Measurements from ENCODE around the gene USP20.
A peak's percentile ranks its signal among the peaks of the same experiment; 100 is the strongest.

The USP20 gene

DNA sequence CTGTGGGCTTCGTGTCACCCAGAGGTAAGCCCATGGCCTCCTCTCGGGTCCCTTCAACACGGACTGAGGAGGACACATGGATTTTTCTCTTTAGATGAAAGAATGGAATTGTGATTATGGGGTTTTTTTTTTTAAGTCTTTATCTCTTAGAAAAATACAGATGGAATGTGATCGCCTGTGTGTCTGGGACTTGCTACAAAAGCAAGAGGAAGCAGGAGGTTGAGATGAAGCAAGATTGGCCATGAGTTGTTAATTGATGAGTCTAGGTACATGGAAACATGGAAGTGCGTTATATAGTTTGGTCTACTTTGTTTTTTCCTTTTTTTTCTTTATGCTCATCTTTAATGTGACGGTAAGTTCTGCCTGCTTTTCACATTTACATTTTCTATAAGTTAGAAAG, 14.6 kb downstream of the USP20 start:
- H3K4me1 ChIP-seq (ENCODE audit: control extremely low read depth in 1 of 4, control insufficient read depth in 4 of 4, insufficient read depth in 4 of 4, low read length in 3 of 4): peaks cover 4 to 20% (median 9%) of the 10 kb centered on the region in 4 experiments
- DNase-seq: no peak
- ChIA-PET POLR2A (no interaction called here), CTCF (interaction anchor here (3.8 kb wide), 1 partner anchor 29 kb away, joined by 12 read pairs; no protein-coding TSS in a partner anchor)
- no peaks in the 10 kb centered on the region for H3K9me3 ChIP-seq (ENCODE audit: control extremely low read depth in 1 of 5, control insufficient read depth in 4 of 5, insufficient read depth in 2 of 5, low read depth in 1 of 5, low read length in 4 of 5)
- H3K4me3 ChIP-seq (ENCODE audit: control insufficient read depth in 1 of 7, extremely low read depth in 1 of 7, insufficient read depth in 4 of 7, low read depth in 2 of 7, low read length in 6 of 7): no peak overlapping the region
- no peak overlapping the region for H3K27ac ChIP-seq (ENCODE audit: insufficient read depth in 1 of 2, low read depth in 1 of 2, low read length in 2 of 2, poor library complexity in 1 of 2, severe bottlenecking in 2 of 2)
- WGBS (ENCODE audit: insufficient coverage): no CpG with 5 or more reads among the region's 6 CpGs
- H3K36me3 ChIP-seq (ENCODE audit: control insufficient read depth in 4 of 4, insufficient read depth in 4 of 4, low read length in 3 of 4): peaks cover 18 to 55% (median 44%) of the 10 kb centered on the region in 4 experiments
- H3K27me3 ChIP-seq (replicated peaks in 2 of 5; ENCODE audit: control insufficient read depth in 4 of 5, insufficient read depth in 5 of 5, low read length in 4 of 5): no peaks in the 10 kb centered on the region

DNA sequence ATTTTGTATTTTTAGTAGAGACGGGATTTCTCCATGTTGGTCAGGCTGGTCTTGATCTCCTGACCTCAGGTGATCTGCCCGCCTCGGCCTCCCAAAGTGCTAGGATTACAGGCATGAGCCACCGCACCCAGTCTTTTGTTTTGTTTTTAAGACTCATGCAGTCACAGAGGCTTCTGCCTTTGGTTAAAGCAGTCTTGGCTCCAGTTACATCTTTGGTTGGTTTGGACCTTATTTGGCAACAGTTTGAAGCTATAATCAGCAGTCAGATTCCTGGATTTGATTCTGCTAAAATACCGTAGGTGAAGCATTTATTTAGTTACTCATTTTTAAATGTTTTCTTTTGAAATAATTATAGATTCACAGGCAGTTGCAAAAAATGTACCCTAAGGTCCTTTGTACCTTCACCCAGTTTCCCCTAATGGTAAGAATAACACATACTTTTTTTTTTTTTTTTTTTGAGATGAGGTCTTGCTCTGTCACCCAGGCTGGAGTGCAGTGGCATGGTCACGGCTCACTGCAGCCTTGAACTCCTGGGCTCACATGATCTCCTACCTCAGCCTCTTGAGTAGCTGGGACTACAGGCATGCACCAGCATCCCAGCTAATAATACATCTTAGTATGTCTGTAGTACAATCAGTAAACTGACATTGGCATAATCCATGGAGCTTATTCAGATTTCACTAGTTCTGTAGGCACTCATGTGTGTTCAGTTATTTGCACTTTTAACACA, 15.7 kb downstream of the USP20 start:
- CTCF ChIA-PET: interaction anchor here (0.9 to 3.8 kb wide), 4 partner anchors 9 to 28 kb away, joined by 5 to 12 read pairs (median 7); no protein-coding TSS in a partner anchor
- H3K36me3 ChIP-seq (ENCODE audit: control insufficient read depth in 4 of 4, insufficient read depth in 4 of 4, low read length in 3 of 4): peaks cover 21 to 64% (median 51%) of the 10 kb centered on the region in 4 experiments

DNA sequence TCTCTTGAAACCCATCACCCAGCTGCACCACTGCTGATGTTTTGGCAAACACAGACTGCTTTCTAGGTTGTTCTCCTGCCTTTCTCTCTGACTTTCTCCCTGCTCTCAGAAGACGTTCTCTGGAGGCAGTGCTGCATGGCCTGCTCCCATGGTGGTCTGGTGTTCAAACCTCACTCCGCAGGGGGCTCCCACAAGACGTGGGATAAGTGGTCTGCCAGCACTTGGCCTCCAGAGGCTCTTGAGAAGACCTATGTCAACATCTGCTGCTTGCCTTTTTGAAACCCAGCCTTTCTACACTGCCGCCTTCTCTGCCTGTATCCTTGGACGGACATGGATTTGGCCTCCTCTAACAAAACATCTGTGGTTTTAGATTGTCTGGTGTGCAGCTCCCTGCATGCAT, 16.6 kb downstream of the USP20 start:
- no peak overlapping the region for H3K4me3 ChIP-seq (ENCODE audit: control insufficient read depth in 1 of 7, extremely low read depth in 1 of 7, insufficient read depth in 4 of 7, low read depth in 2 of 7, low read length in 6 of 7)
- WGBS (ENCODE audit: insufficient coverage): 81% methylated on average over 5 of the region's 5 CpGs
- H3K36me3 ChIP-seq (ENCODE audit: control insufficient read depth in 4 of 4, insufficient read depth in 4 of 4, low read length in 3 of 4): peaks cover 21 to 73% (median 54%) of the 10 kb centered on the region in 4 experiments
- H3K9me3 ChIP-seq (ENCODE audit: control extremely low read depth in 1 of 5, control insufficient read depth in 4 of 5, insufficient read depth in 2 of 5, low read depth in 1 of 5, low read length in 4 of 5): no peaks in the 10 kb centered on the region
- ChIA-PET CTCF (interaction anchor here (0.9 to 3.8 kb wide), 4 partner anchors 8 to 27 kb away, joined by 5 to 12 read pairs (median 7); no protein-coding TSS in a partner anchor), POLR2A (no interaction called here)
- DNase-seq: no peak
- H3K4me1 ChIP-seq (ENCODE audit: control extremely low read depth in 1 of 4, control insufficient read depth in 4 of 4, insufficient read depth in 4 of 4, low read length in 3 of 4): peaks cover 0 to 13% (median 4%) of the 10 kb centered on the region in 4 experiments
- no peak overlapping the region for H3K27ac ChIP-seq (ENCODE audit: insufficient read depth in 1 of 2, low read depth in 1 of 2, low read length in 2 of 2, poor library complexity in 1 of 2, severe bottlenecking in 2 of 2)
- H3K27me3 ChIP-seq (replicated peaks in 2 of 5; ENCODE audit: control insufficient read depth in 4 of 5, insufficient read depth in 5 of 5, low read length in 4 of 5): no peaks in the 10 kb centered on the region

More for the DNA sequence above, 15.7 kb downstream of the USP20 start:
- POLR2A ChIA-PET: no interaction called here
- no peak for DNase-seq
- Histone ChIP-seq H3K4me1 (ENCODE audit: control extremely low read depth in 1 of 4, control insufficient read depth in 4 of 4, insufficient read depth in 4 of 4, low read length in 3 of 4) (peaks cover 0 to 16% (median 3%) of the 10 kb centered on the region in 4 experiments), H3K27ac (ENCODE audit: insufficient read depth in 1 of 2, low read depth in 1 of 2, low read length in 2 of 2, poor library complexity in 1 of 2, severe bottlenecking in 2 of 2) (no peak overlapping the region), H3K4me3 (ENCODE audit: control insufficient read depth in 1 of 7, extremely low read depth in 1 of 7, insufficient read depth in 4 of 7, low read depth in 2 of 7, low read length in 6 of 7) (no peak overlapping the region), H3K9me3 (ENCODE audit: control extremely low read depth in 1 of 5, control insufficient read depth in 4 of 5, insufficient read depth in 2 of 5, low read depth in 1 of 5, low read length in 4 of 5) (no peaks in the 10 kb centered on the region), H3K27me3 (replicated peaks in 2 of 5; ENCODE audit: control insufficient read depth in 4 of 5, insufficient read depth in 5 of 5, low read length in 4 of 5) (no peaks in the 10 kb centered on the region)
- 88% methylated on average over 4 of the region's 6 CpGs for WGBS (ENCODE audit: insufficient coverage)

DNA sequence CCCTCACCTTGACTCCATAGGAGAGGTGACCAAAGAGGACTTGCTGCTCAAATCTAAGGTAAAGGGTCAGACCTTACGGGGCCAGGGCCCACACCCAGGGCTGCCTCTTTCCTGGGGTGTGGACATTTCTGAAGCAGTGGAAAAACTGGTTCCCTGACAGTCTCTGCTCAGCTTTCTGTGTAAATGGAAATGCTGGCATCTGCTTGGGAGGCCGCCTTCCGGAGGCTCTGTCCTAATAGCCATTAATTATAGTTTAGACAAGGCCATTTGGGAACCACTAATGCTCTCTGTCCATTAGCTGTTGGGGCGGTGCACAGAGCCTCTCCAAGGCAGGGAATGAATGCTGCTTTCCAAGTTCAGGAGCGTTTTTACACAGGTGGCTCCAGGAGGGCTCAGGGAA, 17.3 kb downstream of the USP20 start:
- ChIA-PET POLR2A (no interaction called here), CTCF (interaction anchor here (0.5 to 1.8 kb wide), 2 partner anchors 14 to 849 kb away, joined by 3 to 9 read pairs; no protein-coding TSS in a partner anchor)
- DNase-seq: no peak
- H3K27me3 ChIP-seq (replicated peaks in 2 of 5; ENCODE audit: control insufficient read depth in 4 of 5, insufficient read depth in 5 of 5, low read length in 4 of 5): no peaks in the 10 kb centered on the region
- peaks cover 0 to 10% (median 2%) of the 10 kb centered on the region in 4 experiments for H3K4me1 ChIP-seq (ENCODE audit: control extremely low read depth in 1 of 4, control insufficient read depth in 4 of 4, insufficient read depth in 4 of 4, low read length in 3 of 4)
- peaks cover 23 to 77% (median 60%) of the 10 kb centered on the region in 4 experiments for H3K36me3 ChIP-seq (ENCODE audit: control insufficient read depth in 4 of 4, insufficient read depth in 4 of 4, low read length in 3 of 4)
- H3K4me3 ChIP-seq (ENCODE audit: control insufficient read depth in 1 of 7, extremely low read depth in 1 of 7, insufficient read depth in 4 of 7, low read depth in 2 of 7, low read length in 6 of 7): no peak overlapping the region
- WGBS (ENCODE audit: insufficient coverage): 100% methylated on average over 5 of the region's 5 CpGs
- no peak overlapping the region for H3K27ac ChIP-seq (ENCODE audit: insufficient read depth in 1 of 2, low read depth in 1 of 2, low read length in 2 of 2, poor library complexity in 1 of 2, severe bottlenecking in 2 of 2)
- H3K9me3 ChIP-seq (ENCODE audit: control extremely low read depth in 1 of 5, control insufficient read depth in 4 of 5, insufficient read depth in 2 of 5, low read depth in 1 of 5, low read length in 4 of 5): no peaks in the 10 kb centered on the region

DNA sequence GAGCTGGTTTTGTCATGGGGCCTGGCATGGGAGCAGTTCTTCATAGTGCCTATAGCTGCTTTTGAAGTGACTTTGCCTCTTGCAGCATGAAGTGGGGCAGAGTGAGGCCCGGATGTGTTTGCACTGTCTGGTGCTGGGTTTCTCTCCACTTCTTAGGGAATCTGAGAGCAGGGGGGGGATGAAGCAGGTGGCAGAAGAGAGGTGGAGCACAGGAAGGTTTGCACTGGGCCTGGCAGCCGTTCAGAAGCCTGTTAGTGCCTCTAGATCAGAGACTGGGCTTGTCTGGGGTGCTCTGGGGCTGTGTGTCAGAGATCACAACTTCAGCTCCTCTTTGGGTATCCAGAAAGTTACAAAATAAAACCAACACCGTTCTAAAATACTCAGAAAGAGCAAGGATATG, 18.4 kb downstream of the USP20 start:
- Histone ChIP-seq H3K27ac (ENCODE audit: insufficient read depth in 1 of 2, low read depth in 1 of 2, low read length in 2 of 2, poor library complexity in 1 of 2, severe bottlenecking in 2 of 2) (no peak overlapping the region), H3K9me3 (ENCODE audit: control extremely low read depth in 1 of 5, control insufficient read depth in 4 of 5, insufficient read depth in 2 of 5, low read depth in 1 of 5, low read length in 4 of 5) (no peaks in the 10 kb centered on the region), H3K36me3 (ENCODE audit: control insufficient read depth in 4 of 4, insufficient read depth in 4 of 4, low read length in 3 of 4) (peaks cover 27 to 86% (median 70%) of the 10 kb centered on the region in 4 experiments), H3K4me3 (ENCODE audit: control insufficient read depth in 1 of 7, extremely low read depth in 1 of 7, insufficient read depth in 4 of 7, low read depth in 2 of 7, low read length in 6 of 7) (no peak overlapping the region), H3K4me1 (ENCODE audit: control extremely low read depth in 1 of 4, control insufficient read depth in 4 of 4, insufficient read depth in 4 of 4, low read length in 3 of 4) (peaks cover 0 to 8% (median 2%) of the 10 kb centered on the region in 4 experiments), H3K27me3 (replicated peaks in 2 of 5; ENCODE audit: control insufficient read depth in 4 of 5, insufficient read depth in 5 of 5, low read length in 4 of 5) (no peaks in the 10 kb centered on the region)
- ChIA-PET POLR2A (no interaction called here), CTCF (no interaction called here)
- 40% methylated on average over 2 of the region's 3 CpGs for WGBS (ENCODE audit: insufficient coverage)
- no peak for DNase-seq

DNA sequence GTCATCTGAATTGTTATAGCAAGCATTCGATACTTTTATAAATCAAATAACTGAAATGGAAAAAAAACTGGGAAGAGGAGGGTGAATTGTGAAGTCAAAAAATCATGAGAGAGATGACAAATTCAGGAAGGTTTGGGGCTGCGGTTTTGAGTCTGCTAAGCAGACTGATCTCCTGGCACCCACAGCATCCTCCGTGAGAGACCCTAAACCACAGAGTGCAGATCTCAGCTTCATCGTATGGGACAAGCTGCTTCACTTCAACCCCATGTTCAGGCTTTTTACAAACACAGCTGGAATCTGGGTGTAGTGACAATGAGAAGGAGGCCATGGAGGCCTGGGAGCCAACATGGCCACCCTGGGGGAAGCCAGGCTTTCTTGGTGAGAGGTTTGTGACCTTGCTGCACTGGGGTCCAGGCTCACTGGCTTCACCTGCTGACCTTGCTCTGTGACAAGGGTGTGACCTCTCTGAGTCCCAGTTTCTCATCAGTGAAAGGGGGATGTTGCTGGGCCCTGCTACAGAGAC, 19.4 kb downstream of the USP20 start:
- no peak overlapping the region for H3K4me3 ChIP-seq (ENCODE audit: control insufficient read depth in 1 of 7, extremely low read depth in 1 of 7, insufficient read depth in 4 of 7, low read depth in 2 of 7, low read length in 6 of 7)
- ChIA-PET CTCF (interaction anchor here (1.2 to 1.4 kb wide), 2 partner anchors 24 to 30 kb away, joined by 3 to 5 read pairs; no protein-coding TSS in a partner anchor), POLR2A (no interaction called here)
- DNase-seq: peak in 2 of 3 donors; percentile 36 to 66
- H3K27ac ChIP-seq (ENCODE audit: insufficient read depth in 1 of 2, low read depth in 1 of 2, low read length in 2 of 2, poor library complexity in 1 of 2, severe bottlenecking in 2 of 2): no peak overlapping the region
- WGBS (ENCODE audit: insufficient coverage): 63% methylated on average over 1 of the region's 4 CpGs
- H3K9me3 ChIP-seq (ENCODE audit: control extremely low read depth in 1 of 5, control insufficient read depth in 4 of 5, insufficient read depth in 2 of 5, low read depth in 1 of 5, low read length in 4 of 5): no peaks in the 10 kb centered on the region
- H3K27me3 ChIP-seq (replicated peaks in 2 of 5; ENCODE audit: control insufficient read depth in 4 of 5, insufficient read depth in 5 of 5, low read length in 4 of 5): no peaks in the 10 kb centered on the region
- H3K4me1 ChIP-seq (ENCODE audit: control extremely low read depth in 1 of 4, control insufficient read depth in 4 of 4, insufficient read depth in 4 of 4, low read length in 3 of 4): peaks cover 0 to 6% (median 2%) of the 10 kb centered on the region in 4 experiments
- H3K36me3 ChIP-seq (ENCODE audit: control insufficient read depth in 4 of 4, insufficient read depth in 4 of 4, low read length in 3 of 4): peaks cover 31 to 88% (median 69%) of the 10 kb centered on the region in 4 experiments

DNA sequence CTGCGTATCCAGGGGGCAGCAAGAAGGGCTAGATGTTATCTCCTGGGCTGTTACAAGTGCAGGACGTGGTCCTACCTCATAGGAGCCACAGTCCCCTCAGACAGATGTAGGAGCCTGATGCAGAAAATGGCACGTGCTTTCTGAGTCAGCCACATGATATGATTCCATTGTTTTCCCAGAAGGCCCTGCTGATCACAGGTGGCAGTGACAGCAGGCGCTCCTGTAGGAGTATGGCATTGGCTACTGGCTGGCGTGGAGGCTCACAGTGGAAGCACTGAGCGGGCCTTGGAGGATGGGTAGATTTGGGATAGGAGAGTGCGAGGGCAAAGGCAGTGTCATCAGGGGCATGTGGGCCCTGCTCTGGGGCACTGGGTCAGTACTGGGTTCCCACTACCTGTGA, 21.9 kb downstream of the USP20 start:
- H3K27me3 ChIP-seq (replicated peaks in 2 of 5; ENCODE audit: control insufficient read depth in 4 of 5, insufficient read depth in 5 of 5, low read length in 4 of 5): no peaks in the 10 kb centered on the region
- peaks cover 27 to 76% (median 64%) of the 10 kb centered on the region in 4 experiments for H3K36me3 ChIP-seq (ENCODE audit: control insufficient read depth in 4 of 4, insufficient read depth in 4 of 4, low read length in 3 of 4)
- POLR2A ChIA-PET: no interaction called here
- no peak overlapping the region for H3K27ac ChIP-seq (ENCODE audit: insufficient read depth in 1 of 2, low read depth in 1 of 2, low read length in 2 of 2, poor library complexity in 1 of 2, severe bottlenecking in 2 of 2)
- no peak for DNase-seq
- CTCF ChIA-PET: interaction anchor here (0.9 kb wide), 1 partner anchor 20 kb away, joined by 5 read pairs; no protein-coding TSS in a partner anchor
- H3K4me1 ChIP-seq (ENCODE audit: control extremely low read depth in 1 of 4, control insufficient read depth in 4 of 4, insufficient read depth in 4 of 4, low read length in 3 of 4): peaks cover 4 to 31% (median 21%) of the 10 kb centered on the region in 4 experiments
- no peaks in the 10 kb centered on the region for H3K9me3 ChIP-seq (ENCODE audit: control extremely low read depth in 1 of 5, control insufficient read depth in 4 of 5, insufficient read depth in 2 of 5, low read depth in 1 of 5, low read length in 4 of 5)
- no peak overlapping the region for H3K4me3 ChIP-seq (ENCODE audit: control insufficient read depth in 1 of 7, extremely low read depth in 1 of 7, insufficient read depth in 4 of 7, low read depth in 2 of 7, low read length in 6 of 7)
- 84% methylated on average over 6 of the region's 7 CpGs for whole genome bisulfite sequencing (ENCODE audit: insufficient coverage)
